Large intestine (tissue), 3 donors: ENCODE measurements around the gene GAPDHS. TPM values are rescaled to one million over a fixed set of nuclear protein-coding genes. Genes with fewer than 3 reads are reported as not detected.

Source experiments
- DNase-seq, 2 donors: peaks; one replicate each; pipeline versions ENCODE4 v3.0.0 to v3.0.0-alpha.2; 2013
- H3K27ac ChIP-seq: one replicate; pipeline ENCODE4 v1.5.1; 2013; ENCODE audit warnings: low read length
- H3K27me3 ChIP-seq: 2 replicates; pipeline ENCODE4 v1.6.1; 2013; ENCODE audit warnings: low read length; ENCODE audit not compliant: control insufficient read depth, insufficient read depth
- H3K36me3 ChIP-seq: 2 replicates; pipeline ENCODE4 v1.6.1; 2013; ENCODE audit warnings: low read length; ENCODE audit not compliant: control insufficient read depth, insufficient read depth
- H3K4me1 ChIP-seq: one replicate; pipeline ENCODE4 v1.6.1; 2013; ENCODE audit warnings: low read length; ENCODE audit not compliant: control insufficient read depth, insufficient read depth
- H3K4me3 ChIP-seq: one replicate; pipeline ENCODE4 v1.5.1; 2013; ENCODE audit warnings: low read length
- H3K9me3 ChIP-seq: one replicate; pipeline ENCODE4 v1.6.1; 2013; ENCODE audit warnings: mild to moderate bottlenecking, low read depth, low read length, moderate library complexity; ENCODE audit not compliant: control insufficient read depth
- WGBS: methylation state at CpG from one replicate; pipeline ENCODE4 v1.1.5; 2013; ENCODE audit warnings: low lambda C conversion rate; ENCODE audit not compliant: insufficient coverage; 5-methylcytosine and 5-hydroxymethylcytosine counted together
- polyA plus RNA-seq: library from polyadenylated mRNA; unstranded; fragments of 120-200 nt; gene quantifications from one replicate; pipeline ENCODE4 v1.2.1, GENCODE V29; 2013

GAPDHS gene
- polyA plus RNA-seq, 1 donor, result not detected

- Histone ChIP-seq H3K36me3 (no peaks in the 10 kb centered on the region), H3K27me3 (peaks cover 12% of the 10 kb centered on the region)
- WGBS, result 60% methylated on average over 1 of the region's 12 CpGs
These were observed 32.0 kb downstream of the GAPDHS start for GRCh38 chr19:35565016-35565856.

DNA sequence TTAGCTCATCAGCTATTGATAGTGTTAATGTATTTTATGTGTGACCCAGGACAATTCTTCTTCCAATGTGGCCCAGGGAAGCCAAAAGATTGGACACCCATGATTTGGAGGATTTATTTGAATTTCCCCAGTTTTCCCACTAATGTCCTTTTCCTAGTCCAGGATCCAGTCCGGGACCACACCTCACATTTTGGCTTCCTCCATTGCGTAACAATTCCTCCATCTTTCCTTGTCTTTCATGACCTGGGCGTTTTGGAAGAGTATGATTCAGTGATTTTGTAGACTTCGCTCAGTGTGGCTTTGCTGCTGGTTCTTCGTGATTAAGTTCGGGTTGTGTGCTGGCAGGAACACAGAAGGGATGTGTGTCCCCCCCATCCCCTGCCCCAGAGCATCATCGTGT, 33.5 kb downstream of the GAPDHS start:
- WGBS, result 100% methylated on average over 1 of the region's 7 CpGs
- DNase-seq, result no peak

More at GRCh38 chr19:35565016-35565856, 32.0 kb downstream of the GAPDHS start:
- no peaks in the 10 kb centered on the region for H3K9me3 ChIP-seq
- no peak overlapping the region for H3K4me3 ChIP-seq
- no peak for DNase-seq
- no peak overlapping the region for H3K27ac ChIP-seq
- no peaks in the 10 kb centered on the region for H3K4me1 ChIP-seq

DNA sequence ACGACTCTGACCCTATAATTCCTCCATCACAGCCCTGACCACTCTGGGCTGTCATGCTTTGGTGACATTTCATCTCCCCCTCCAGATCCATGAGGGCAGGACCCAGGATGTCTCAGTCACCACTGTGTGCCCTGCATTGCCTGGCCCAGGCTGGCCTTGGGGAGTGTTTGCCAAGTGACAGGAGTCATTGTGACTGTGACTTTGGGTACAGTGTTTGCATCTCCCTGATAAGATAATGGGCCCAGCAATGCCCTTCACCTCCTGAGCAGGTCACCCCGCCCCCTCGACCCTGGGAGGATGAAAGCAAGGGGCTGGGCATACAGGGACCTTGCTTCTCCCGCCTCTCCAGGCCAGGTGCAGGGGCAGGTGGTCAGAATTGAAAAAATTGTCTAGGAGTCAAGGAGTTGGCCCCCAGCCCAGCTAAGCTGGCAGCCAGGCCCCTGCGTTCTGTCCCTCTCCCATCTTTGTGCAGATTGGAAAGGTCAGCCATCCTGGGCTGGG, 36.1 kb downstream of the GAPDHS start:
- Histone ChIP-seq H3K27me3 (peaks cover 3% of the 10 kb centered on the region), H3K4me3 (no peak overlapping the region), H3K36me3 (no peaks in the 10 kb centered on the region), H3K4me1 (no peaks in the 10 kb centered on the region), H3K27ac (no peak overlapping the region), H3K9me3 (no peaks in the 10 kb centered on the region)
- WGBS, result no CpG with 5 or more reads among the region's 5 CpGs
- DNase-seq, result no peak

More for the DNA sequence above, 33.5 kb downstream of the GAPDHS start:
- no peak overlapping the region for H3K27ac ChIP-seq
- H3K4me1 ChIP-seq, result no peaks in the 10 kb centered on the region
- H3K9me3 ChIP-seq, result no peaks in the 10 kb centered on the region
- peaks cover 7% of the 10 kb centered on the region for H3K27me3 ChIP-seq
- H3K4me3 ChIP-seq, result no peak overlapping the region
- no peaks in the 10 kb centered on the region for H3K36me3 ChIP-seq

DNA sequence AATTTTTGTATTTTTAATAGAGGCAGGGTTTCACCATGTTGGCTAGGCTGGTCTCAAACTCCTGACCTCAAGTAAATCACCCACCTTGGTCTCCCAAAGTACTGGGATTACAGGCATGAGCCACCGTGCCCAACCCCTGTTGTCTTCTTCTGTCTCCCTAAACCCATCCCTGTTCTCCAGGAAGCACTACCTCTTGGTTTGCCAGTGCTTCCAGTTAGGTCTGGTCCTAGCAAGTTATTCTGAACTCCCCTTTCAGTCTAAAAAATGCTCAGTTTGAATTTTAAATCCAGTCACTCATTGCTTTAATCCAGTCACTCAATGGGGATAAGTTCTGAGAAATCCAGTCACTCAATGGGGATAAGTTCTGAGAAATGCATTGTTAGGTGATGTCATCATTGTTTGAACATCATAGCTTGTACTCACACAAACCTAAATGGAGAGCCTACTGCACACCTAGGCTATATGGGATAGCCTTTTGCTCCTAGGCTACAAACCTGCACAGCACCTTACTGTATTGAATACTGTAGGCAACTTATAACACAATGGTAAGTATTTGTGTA, 38.2 kb downstream of the GAPDHS start:
- no peaks in the 10 kb centered on the region for H3K36me3 ChIP-seq
- peaks cover 7% of the 10 kb centered on the region for H3K9me3 ChIP-seq
- no peaks in the 10 kb centered on the region for H3K27me3 ChIP-seq
- H3K4me1 ChIP-seq, result no peaks in the 10 kb centered on the region
- H3K4me3 ChIP-seq, result no peak overlapping the region
- WGBS, result no CpG with 5 or more reads among the region's 1 CpG
- H3K27ac ChIP-seq, result no peak overlapping the region
- DNase-seq, result no peak

DNA sequence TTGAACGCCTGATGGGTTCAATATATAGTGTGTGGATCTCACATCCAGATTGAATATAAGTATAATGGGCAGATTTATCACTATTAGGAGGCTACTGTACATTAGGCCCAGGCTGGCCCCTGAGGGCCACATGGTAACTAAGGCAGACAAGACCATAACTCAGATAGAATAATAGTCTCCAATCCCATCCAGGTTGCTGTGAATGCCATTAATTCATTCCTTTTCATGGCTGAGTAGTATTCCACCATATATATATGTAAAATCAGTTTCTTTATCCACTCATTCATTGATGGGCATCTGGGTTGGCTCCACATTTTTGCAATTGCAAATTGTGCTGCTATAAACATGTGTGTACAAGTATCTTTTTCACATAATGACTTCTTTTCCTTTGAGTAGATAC, 44.7 kb downstream of the GAPDHS start:
- no peak for DNase-seq
- Histone ChIP-seq H3K36me3 (no peaks in the 10 kb centered on the region), H3K27me3 (no peaks in the 10 kb centered on the region), H3K4me1 (no peaks in the 10 kb centered on the region), H3K9me3 (peaks cover 12% of the 10 kb centered on the region), H3K27ac (no peak overlapping the region), H3K4me3 (no peak overlapping the region)
- no CpG with 5 or more reads among the region's 1 CpG for WGBS

DNA sequence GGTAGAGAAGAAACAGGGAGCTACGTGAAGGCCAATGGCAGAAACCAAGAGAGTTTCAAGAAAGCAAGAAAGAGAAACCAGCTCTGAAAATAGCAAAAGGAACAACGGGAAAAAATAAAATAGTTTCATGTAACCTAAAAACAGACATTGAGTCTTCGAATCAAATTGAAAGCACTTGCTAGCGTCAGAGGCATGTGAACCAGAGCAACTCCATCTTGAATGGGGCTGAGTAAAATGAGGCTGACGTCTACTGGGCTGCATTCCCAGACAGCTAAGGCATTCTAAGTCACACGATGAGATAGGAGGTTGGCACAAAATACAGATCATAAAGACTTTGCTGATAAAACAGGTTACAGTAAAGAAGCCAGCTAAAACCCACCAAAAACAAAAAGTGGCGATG, 45.5 kb downstream of the GAPDHS start:
- WGBS, result 60% methylated on average over 1 of the region's 7 CpGs
- Histone ChIP-seq H3K4me1 (no peaks in the 10 kb centered on the region), H3K9me3 (peaks cover 12% of the 10 kb centered on the region), H3K36me3 (no peaks in the 10 kb centered on the region), H3K27ac (no peak overlapping the region), H3K27me3 (no peaks in the 10 kb centered on the region), H3K4me3 (no peak overlapping the region)
- no peak for DNase-seq

- peaks cover 9% of the 10 kb centered on the region for H3K27me3 ChIP-seq
- H3K27ac ChIP-seq, result no peak overlapping the region
- no peaks in the 10 kb centered on the region for H3K9me3 ChIP-seq
- DNase-seq, result no peak
- no peak overlapping the region for H3K4me3 ChIP-seq
- no CpG with 5 or more reads among the region's 1 CpG for WGBS
- no peaks in the 10 kb centered on the region for H3K36me3 ChIP-seq
- H3K4me1 ChIP-seq, result no peaks in the 10 kb centered on the region
These were observed 49.5 kb downstream of the GAPDHS start for GRCh38 chr19:35582760-35583159.

- WGBS, result no CpG with 5 or more reads among the region's 16 CpGs
- DNase-seq, result no peak
- Histone ChIP-seq H3K4me3 (no peak within 1 kb of the TSS), H3K36me3 (no peaks in the 10 kb centered on the region), H3K27ac (no peak within 1 kb of the TSS), H3K4me1 (no peaks in the 10 kb centered on the region), H3K9me3 (no peaks in the 10 kb centered on the region), H3K27me3 (peaks cover 9% of the 10 kb centered on the region)
These were observed 52.6 kb downstream of the GAPDHS start, which contains the start of gene PMIS2 for GRCh38 chr19:35585848-35586247. Gene PMIS2, plus strand, starts transcription at chr19:35586173. Its CDS starts 87 bp downstream, at chr19:35586260.

GRCh38 chr19:35587321-35587720, 54.1 kb downstream of the GAPDHS start:
- Histone ChIP-seq H3K9me3 (no peaks in the 10 kb centered on the region), H3K27me3 (peaks cover 9% of the 10 kb centered on the region), H3K4me1 (no peaks in the 10 kb centered on the region), H3K27ac (no peak overlapping the region), H3K4me3 (no peak overlapping the region), H3K36me3 (no peaks in the 10 kb centered on the region)
- WGBS, result no CpG with 5 or more reads among the region's 1 CpG
- DNase-seq, result no peak

GRCh38 chr19:35590875-35591274, 57.6 kb downstream of the GAPDHS start:
- H3K27me3 ChIP-seq, result peaks cover 3% of the 10 kb centered on the region
- no peaks in the 10 kb centered on the region for H3K36me3 ChIP-seq
- no peak overlapping the region for H3K4me3 ChIP-seq
- no peaks in the 10 kb centered on the region for H3K9me3 ChIP-seq
- DNase-seq, result no peak
- WGBS, result 83% methylated on average over 1 of the region's 3 CpGs
- H3K4me1 ChIP-seq, result no peaks in the 10 kb centered on the region
- H3K27ac ChIP-seq, result no peak overlapping the region
